HG03469 (cell line): ENCODE results near the gene SPATA31E1.
"Not testable (repeated sequence)": the region's sequence is repeated elsewhere in the genome, so short reads cannot be mapped to it uniquely, and the experiment has no call there.

ENCODE experiments used
- ATAC-seq: cut with Tn5 transposase; IDR thresholded peaks from one replicate; pipeline ENCODE4 v1.9.1; 2021; ENCODE audit warnings: mild to moderate bottlenecking, moderate library complexity, moderate number of reproducible peaks; ENCODE audit not compliant: unreplicated experiment

Gene SPATA31E1

DNA sequence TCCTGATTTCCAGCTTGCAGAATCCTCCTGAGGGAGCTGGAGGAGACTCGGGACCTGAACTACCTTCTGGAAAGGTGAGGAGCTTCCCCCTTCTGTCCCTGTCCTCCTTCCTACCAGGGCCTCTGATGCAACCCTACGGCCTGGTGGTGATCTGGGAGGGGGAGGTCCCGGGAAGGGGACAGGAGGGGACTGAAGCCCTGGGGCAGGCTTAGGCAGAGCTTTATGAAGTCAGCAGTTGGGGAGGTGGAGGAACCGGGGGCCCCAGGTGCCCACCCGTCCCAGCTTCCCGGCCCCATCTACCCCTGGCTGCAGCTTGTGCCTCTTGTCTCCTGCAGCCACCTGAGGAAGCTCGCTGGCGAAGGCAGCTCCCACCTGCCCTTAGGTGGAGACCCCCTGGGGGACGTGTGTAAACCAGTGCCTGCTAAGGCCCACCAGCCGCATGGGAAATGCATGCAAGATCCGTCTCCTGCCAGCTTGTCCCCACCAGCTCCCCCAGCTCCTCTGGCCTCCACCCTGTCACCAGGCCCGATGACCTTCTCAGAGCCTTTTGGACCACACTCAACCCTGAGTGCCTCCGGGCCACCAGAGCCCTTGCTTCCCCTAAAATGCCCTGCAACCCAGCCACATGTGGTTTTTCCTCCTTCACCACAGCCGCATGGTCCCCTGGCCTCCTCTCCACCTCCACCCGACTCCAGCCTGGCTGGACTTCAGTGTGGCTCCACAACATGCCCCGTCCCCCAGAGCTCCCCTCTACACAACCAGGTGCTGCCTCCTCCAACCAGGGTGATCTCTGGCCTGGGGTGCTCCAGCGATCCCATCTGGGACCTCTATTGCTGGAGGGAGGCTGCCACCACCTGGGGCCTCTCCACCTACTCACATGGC, 2.1 kb downstream of the SPATA31E1 start:
- ATAC-seq, result no peak

DNA sequence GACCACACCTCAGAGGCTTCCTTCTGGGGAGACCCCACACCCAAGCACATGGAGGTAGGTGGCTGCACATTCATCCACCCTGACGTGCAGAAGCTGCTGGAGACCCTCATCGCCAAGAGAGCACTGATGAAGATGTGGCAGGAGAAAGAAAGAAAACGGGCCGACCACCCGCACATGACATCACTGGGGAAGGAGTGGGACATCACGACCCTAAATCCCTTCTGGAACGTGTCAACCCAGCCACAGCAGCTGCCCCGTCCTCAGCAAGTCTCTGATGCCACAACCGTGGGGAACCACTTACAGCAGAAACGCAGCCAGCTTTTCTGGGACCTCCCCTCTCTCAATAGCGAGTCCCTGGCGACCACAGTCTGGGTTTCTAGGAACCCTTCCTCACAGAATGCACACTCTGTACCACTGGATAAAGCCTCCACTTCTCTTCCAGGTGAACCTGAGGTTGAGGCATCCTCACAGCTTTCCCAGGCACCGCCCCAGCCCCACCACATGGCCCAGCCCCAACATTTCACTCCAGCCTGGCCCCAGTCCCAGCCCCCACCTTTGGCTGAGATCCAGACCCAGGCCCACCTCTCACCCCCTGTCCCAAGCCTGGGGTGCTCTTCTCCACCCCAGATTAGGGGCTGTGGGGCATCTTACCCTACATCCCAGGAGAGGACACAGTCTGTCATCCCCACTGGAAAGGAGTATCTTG, 3.0 kb downstream of the SPATA31E1 start:
- no peak for ATAC-seq

DNA sequence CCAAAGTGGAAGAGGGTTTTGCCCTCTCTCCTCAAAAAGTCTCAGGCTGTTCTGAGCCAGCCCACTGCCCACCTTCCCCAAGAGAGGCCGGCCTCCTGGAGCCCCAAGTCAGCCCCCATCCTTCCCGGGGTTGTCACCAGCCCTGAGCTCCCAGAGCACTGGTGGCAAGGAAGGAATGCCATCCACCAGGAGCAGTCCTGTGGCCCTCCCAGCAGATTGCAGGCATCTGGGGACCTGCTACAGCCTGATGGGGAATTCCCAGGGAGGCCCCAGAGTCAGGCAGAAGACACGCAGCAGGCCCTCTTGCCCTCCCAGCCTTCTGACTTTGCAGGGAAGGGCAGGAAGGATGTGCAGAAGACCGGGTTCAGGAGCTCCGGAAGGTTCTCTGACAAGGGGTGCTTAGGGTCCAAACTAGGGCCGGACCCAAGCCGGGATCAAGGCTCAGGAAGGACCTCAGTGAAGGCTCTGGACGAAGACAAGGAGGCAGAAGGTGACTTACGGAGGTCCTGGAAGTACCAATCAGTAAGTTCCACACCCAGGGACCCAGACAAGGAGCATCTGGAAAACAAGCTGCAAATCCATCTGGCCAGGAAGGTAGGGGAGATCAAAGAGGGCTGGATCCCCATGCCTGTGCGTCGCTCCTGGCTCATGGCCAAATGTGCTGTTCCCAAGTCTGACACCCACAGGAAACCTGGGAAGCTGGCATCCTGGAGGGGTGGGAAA, 3.7 kb downstream of the SPATA31E1 start:
- no peak for ATAC-seq

DNA sequence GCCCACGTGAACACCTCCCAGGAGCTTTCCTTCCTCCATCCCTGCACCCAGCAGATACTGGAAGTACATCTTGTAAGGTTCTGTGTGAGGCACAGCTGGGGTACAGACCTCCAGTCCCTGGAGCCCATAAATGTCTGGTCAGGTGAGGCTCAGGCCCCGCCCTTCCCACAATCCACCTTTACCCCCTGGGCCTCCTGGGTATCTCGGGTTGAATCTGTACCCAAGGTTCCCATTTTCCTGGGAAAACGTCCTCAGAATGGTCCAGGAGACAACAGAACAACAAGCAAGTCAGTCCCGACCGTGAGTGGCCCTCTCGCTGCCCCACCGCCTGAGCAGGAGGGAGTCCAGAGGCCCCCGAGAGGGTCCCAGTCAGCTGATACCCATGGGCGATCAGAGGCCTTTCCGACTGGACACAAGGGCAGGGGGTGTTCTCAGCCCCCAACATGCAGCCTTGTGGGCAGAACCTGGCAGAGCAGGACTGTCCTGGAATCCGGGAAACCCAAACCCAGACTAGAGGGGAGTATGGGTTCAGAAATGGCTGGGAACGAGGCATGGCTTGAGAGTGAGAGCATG, 4.3 kb downstream of the SPATA31E1 start:
- no peak for ATAC-seq

DNA sequence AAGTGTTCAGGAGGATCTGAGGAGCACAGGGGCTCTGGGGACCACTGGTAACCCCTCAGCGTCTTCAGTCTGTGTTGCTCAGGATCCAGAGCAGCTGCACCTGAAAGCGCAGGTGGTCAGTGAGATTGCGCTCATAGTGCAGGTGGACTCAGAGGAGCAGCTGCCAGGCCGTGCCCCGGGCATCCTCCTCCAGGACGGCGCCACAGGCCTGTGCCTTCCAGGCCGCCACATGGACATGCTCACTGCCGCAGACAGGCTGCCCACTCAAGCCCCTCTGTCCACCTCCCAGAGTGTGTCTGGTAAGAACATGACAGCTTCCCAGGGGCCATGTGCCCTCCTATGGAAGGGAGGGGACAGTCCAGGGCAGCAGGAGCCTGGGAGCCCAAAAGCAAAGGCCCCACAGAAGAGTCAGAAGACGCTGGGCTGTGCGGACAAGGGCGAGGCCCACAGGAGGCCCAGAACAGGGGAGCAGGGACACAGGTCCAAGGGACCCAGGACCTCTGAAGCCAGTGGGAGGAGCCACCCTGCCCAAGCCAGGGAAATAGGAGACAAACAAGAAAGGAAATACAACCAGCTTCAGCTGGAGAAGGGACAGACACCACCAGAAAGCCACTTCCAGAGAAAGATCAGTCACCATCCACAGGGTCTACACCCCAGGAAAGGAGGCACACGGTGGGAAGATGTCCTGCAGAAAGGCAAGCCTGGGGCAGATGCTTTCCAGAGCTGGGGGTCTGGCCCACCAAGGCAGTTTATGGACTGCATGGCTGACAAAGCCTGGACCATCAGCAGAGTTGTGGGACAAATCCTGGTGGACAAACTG, 5.2 kb downstream of the SPATA31E1 start:
- ATAC-seq, result no peak

DNA sequence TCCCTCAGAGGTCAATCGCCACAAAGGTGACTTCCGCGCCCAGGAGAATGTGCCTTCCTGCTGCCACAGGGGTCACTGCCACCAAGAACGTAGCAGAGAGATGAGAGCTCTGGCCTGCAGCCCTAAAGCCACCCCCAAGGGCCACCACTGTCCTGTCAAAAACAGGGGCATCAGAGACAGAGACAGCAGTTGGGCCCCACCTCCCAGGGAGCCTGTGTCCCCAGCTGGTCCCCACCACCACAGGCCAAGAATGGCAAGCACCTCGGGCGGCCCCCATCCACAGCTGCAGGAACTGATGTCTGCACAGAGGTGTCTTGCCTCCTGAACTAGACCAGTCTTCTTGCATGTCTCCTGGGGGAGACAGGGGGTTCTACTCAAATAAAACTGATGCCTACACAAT, 5.8 kb downstream of the SPATA31E1 start:
- ATAC-seq, result no peak

DNA sequence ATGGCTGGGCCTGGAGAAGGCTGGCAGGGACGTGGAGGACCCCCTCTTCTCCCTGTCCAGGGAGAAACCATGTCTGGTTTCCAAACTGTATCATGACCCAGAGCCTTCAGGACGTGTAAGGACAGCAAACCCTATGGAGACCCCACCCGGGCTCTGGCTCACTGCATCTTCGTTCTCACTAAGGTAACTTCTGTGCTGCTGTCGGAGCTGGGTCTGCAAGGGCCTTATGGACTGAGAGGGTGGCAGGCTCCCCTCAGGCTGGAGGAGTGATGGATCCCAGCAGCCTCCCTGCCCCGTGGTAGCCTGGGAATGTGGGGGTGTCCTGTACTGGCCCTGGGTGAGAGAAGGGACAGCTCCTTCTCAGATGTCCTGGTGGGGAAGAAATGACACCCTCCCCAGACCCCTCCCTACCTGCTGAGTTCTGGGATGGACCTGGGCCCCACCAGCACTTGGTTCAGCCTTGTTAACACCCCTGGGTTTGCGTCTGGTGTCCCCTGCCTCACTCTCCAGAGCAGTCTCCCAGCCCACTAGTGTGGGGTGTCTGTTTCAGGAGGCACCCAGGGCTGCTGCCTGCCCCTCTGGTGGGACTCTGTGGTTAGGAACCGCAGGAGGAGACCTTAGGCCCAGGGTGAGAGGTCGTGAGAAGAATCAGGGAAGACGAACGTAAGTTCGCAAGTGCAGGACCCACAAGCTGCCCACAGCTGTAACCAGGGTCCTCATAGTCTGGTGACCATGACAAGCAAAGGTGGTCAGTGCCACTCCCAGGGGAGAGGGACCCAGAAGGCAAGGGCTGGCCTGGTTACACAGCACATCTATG, 6.6 kb downstream of the SPATA31E1 start:
- ATAC-seq, result no peak

DNA sequence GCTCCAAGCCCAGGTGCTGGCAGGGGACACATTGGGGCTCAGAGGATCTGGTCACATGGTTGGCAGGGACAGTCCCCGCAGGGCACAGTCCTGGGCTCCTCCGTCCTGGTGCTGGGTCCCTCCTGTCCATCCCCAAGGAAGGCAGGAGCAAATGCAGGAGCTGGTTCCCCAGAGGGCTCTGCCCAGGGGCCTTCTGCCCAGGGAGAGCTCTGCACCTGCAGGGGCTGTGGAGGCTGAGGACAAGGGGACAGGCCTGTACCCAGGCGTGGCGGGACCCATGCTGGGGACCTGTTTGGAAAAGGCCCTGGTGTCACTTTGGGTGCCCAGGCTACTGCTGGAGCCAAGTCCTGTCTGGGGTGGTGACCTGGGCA, 7.2 kb downstream of the SPATA31E1 start:
- no peak for ATAC-seq

DNA sequence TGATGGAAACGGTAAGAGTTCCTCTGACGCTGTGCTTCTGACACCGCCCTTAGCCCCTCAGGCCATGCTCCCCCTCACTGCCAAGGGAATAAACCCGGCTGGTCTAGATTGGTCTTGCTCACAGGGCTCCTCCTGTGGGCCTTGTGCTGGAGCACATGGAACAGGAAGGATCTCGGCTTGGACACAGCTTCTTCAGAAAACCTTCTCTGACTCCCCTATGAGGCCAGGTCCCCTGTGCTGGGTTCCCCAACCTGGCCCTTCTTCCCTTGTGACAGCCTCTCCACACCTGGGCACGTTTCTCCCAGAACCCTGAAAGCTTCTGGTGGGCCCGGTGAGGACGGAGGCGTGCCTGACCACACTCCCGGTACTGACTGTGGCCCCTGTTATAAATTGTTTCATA, 8.2 kb downstream of the SPATA31E1 start:
- no peak for ATAC-seq

DNA sequence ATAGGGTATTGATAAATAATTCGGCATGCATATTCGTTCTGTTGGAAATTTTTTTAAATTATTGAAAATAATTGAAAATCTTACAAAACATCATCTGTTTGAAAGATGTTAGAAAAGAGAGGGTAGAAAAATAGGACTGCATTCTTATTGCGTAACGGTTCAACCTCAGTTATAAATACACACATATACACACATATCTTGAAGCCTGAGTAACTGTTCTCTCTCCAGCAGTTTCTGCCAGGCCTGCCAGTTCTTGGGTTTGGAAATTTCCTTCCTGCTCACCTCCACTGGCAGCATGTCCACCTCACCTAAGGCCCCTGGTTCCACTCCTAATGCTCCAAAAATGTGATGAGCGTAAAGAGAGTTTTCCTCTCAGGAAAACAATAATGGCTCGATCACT, 9.1 kb downstream of the SPATA31E1 start:
- ATAC-seq, result no peak

DNA sequence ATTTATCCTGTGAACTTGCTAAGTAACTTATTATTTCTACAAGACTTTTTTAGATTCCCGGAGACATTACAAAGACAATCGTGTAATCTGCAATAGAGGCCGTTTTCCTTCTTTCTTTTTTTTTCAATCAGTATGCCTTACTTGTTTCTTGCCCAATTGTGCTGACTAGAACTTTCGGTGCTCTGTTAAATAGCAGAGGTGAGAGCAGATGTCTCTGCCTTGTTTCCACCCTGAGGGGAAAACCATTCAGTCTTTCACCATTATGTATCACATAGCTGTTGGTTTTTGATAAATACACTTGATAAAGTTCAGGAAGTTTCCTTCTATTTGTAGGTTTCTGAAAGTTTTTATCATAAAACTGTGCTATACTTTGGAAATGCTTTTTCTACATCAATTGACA, 10.3 kb downstream of the SPATA31E1 start:
- ATAC-seq, result no peak

DNA sequence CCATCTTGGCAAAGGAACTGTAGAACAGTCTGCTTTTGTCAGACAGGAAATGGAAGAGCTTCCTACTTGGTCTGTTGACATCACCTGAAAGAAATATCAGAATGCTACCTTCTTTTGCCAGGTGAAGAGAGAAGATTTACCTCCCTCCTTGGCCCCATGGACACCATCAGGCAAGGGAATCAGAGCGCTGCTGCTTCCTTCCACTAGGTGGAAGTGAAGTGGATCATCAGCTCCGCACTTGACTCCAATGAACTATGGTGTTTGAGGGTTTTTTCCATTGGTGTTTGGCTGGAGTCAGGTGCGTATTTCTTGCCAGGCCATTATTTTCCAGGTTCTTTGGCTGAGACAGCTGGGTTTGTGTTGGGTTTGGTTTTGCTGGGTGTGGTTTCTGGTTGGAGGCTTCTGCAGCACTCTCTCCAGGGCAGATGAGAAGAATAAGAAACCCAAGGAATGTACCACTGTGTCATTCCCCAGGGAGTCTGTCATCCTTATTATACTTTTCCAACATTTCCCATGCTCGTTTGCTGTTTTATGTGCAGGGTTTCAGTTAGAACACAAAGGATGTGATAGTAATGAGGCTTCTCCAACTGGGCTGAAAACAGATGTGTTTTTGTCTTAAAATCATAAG, 12.4 kb downstream of the SPATA31E1 start:
- no peak for ATAC-seq

DNA sequence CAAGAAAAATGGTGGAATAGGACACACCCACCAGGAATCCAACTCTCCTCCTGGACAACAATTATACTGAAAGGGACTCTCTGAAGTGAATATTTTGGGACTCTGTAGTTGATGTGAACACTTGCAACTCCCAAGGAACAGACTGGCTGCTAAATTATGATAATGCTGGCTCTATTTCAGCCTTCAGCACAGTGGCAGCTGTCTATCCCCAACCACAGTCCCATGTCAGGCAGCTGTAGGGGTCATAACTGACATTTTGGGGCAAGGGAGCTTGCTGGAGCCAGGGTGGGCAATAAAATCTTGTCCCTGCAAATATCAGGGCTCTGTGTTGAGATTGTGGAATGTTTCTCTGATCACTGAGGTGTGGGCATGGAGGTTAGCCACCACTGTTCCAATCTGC, 14.2 kb downstream of the SPATA31E1 start:
- no peak for ATAC-seq

DNA sequence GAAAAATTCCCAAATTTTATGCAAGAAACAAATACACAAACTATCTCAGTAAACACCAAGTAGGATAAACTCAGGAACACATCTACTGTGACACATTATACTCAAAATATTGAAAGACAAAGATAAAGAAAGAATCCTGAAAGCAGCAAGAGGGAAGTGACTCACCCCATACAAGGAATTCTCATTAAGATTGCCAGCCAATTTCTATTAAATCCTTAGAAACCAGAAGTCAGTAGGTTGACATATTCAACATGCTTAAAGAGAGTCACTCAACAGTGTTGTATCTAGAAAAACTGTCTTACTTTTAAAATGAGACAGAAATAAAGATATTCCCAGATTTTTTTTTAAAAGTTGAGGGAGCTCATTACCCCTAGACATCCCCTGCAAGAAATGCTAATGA, 15.5 kb downstream of the SPATA31E1 start:
- ATAC-seq, result no peak

DNA sequence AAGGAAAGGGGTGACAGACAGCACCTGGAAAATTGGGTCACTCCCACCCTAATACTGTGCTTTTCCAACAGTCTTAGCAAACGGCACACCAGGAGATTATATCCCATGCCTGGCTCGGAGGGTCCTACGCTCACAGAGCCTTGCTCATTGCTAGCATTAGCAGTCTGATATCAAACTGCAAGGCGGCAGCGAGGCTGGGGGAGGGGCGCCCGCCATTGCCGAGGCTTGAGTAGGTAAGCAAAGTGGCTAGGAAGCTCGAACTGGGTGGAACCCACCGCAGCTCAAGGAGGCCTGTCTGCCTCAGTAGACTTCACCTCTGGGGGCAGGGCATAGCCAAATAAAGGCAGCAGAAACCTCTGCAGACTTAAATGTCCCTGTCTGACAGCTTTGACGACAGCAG, 19.7 kb downstream of the SPATA31E1 start:
- ATAC-seq, result not testable (repeated sequence)

DNA sequence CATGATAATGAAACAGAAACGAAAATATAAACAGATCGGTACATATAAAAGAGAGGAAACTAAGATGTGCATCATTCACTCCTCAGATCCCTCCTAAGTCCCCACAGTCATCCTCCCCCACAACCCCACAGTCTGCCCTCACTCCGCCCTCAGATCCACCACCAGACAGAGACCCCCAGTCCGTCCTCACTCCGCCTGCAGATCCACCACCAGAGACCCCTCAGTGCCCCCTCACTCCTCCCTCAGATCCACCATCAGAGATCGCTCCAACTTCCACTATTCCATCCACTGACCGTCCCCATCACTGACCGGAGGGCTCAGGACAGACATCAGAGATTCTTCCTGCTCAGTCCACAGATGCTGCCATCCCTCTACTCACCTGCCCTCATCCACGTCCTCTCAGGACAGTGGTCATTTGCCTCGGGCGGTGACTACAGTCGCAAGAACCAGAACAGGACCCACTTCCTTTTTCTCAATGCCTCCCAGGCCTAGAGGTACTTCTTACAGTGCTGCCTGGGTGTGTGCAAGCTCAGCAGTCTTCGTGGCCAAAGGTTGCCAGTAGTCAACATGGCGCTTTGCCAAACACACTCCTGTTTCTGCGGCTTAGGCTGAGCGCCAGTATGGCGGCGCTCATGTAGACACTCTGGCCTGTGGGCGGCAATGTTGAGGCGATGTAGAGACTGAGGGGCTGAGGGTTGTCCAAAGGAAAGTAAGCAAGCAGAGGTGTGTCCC, 26.8 kb downstream of the SPATA31E1 start:
- ATAC-seq, result no peak

DNA sequence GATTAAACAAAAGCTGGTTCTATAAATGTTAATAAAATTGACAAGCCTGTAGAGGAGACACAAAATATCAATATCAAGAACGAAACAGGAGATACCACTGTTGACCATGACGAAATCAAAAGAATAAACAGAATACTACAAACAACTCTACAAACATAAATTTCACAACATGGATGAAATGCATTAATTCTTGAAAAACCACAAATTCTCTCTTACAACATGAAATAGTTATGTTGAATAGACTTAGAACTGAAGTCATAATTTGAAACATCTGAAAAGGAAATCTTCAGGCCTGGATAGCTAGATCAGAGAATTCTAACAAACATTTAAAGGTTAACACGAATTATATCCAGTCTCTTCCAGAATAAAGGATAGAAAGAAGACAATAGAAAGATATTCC, 28.1 kb downstream of the SPATA31E1 start:
- no peak for ATAC-seq

DNA sequence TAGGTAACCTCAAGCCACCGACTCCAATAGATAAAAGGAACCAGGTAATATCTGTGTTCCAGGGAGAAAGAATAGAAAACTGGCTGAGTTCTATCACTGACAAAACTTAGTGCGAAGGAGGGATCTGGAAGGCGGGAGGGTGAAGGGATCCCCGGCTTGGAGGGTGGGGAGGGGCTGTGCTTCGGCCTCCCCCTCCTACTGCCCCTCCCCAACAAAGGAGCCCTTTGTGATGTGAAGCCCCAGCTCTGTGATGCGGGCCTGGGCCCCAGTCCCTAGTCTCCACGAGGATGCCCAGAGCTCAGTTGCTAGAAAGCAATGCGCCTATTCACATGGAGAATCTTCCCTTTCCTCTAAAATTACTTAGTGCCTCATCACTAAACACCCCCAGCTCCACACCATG, 35.0 kb downstream of the SPATA31E1 start, which contains the start of gene SPATA31C1:
Gene SPATA31C1 (plus strand): TSS at position 301 of the 400 bp plus-strand sequence.
- ATAC-seq, result not testable (repeated sequence)
